PC-9 (cell line): ENCODE results near the gene CCDC3. TPM values are rescaled to one million over a fixed set of nuclear protein-coding genes. Genes with fewer than 3 reads are reported as not detected.
"Not testable (repeated sequence)": the region's sequence is repeated elsewhere in the genome, so short reads cannot be mapped to it uniquely, and the experiment has no call there.

Experiments
- BruUV-seq: library from RNA; stranded (reverse); fragments of 400-500 nt; replicated peaks from 2 replicates; lab custom pipeline; 2021; lab: Mats Ljungman, UMichigan
- CTCF ChIA-PET: fragments of 300-600 bp; sonication (Branson Sonifier 250); formaldehyde crosslinking; loops from one replicate; lab custom pipeline; 2022; ENCODE audit warnings: antibody characterized with exemption; lab: Charles Lee
- POLR2A ChIA-PET: fragments of 300-600 bp; sonication (Branson Sonifier 250); formaldehyde crosslinking; loops from one replicate; lab custom pipeline; 2022; ENCODE audit warnings: antibody characterized with exemption; ENCODE audit not compliant: unreplicated experiment; lab: Charles Lee
- DNase-seq, 2 experiments: peaks; one replicate each; pipeline versions ENCODE4 v3.0.0 to v3.0.0-alpha.2; 2015 to 2022; ENCODE audit warnings: mixed read lengths in 1 of 2
- H2AFZ ChIP-seq: fragments of 200-600 bp; sonication (generic); 2 replicates; pipeline ENCODE4 v1.8.1; 2017; ENCODE audit warnings: antibody characterized with exemption
- H3F3A ChIP-seq: fragments of 200-600 bp; sonication (generic); 2 replicates; pipeline ENCODE4 v1.8.1; 2017; ENCODE audit warnings: antibody characterized with exemption, mild to moderate bottlenecking, low read depth; ENCODE audit not compliant: insufficient read depth
- H3K27ac ChIP-seq: fragments of 200-600 bp; sonication (generic); 2 replicates; pipeline ENCODE4 v1.6.1; 2016; ENCODE audit warnings: mixed run types
- H3K27me3 ChIP-seq: fragments of 200-600 bp; sonication (generic); 2 replicates; pipeline ENCODE4 v1.6.1; 2016; ENCODE audit warnings: low read depth, mixed run types; ENCODE audit not compliant: insufficient read depth
- H3K36me3 ChIP-seq: fragments of 200-600 bp; sonication (generic); 2 replicates; pipeline ENCODE4 v1.6.1; 2016; ENCODE audit warnings: low read depth, mixed run types
- H3K4me1 ChIP-seq: fragments of 200-600 bp; sonication (generic); replicated peaks from 2 replicates; pipeline ENCODE4 v1.6.1; 2016; ENCODE audit warnings: mixed run types; ENCODE audit not compliant: insufficient read depth
- H3K4me2 ChIP-seq: fragments of 200-600 bp; sonication (generic); 2 replicates; pipeline ENCODE4 v1.6.1; 2017; ENCODE audit warnings: mixed run types
- H3K4me3 ChIP-seq: fragments of 200-600 bp; sonication (generic); 2 replicates; pipeline ENCODE4 v1.6.1; 2016; ENCODE audit warnings: mixed run types
- H3K79me2 ChIP-seq: fragments of 200-600 bp; sonication (generic); 2 replicates; pipeline ENCODE4 v1.6.1; 2017; ENCODE audit warnings: low read depth, mixed run types
- H3K9me2 ChIP-seq: fragments of 200-600 bp; sonication (generic); 2 replicates; pipeline ENCODE4 v1.8.1; 2017; ENCODE audit warnings: mild to moderate bottlenecking; ENCODE audit not compliant: insufficient read depth
- H3K9me3 ChIP-seq: fragments of 200-600 bp; sonication (generic); 2 replicates; pipeline ENCODE4 v1.8.1; 2016; ENCODE audit warnings: low read depth; ENCODE audit not compliant: insufficient read depth
- H4K20me1 ChIP-seq: fragments of 200-600 bp; sonication (generic); 2 replicates; pipeline ENCODE4 v1.8.1; 2017; ENCODE audit not compliant: insufficient read depth
- CTCF ChIP-seq: fragments of 200-600 bp; sonication (generic); conservative IDR thresholded peaks from 2 replicates; pipeline ENCODE4 v1.6.1; 2017; ENCODE audit warnings: mixed run types, antibody characterized with exemption, mild to moderate bottlenecking, moderate library complexity
- EZH2 ChIP-seq: fragments of 200-600 bp; sonication (generic); IDR thresholded peaks from 2 replicates; pipeline ENCODE4 v1.8.0; 2017; ENCODE audit warnings: antibody characterized with exemption, low read depth
- intact Hi-C: fragments of 100-400 bp; cut with micrococcal nuclease; formaldehyde crosslinking; loops from one replicate; pipeline ENCODE4 v1.10.0; 2022; ENCODE audit not compliant: unreplicated experiment
- total RNA-seq: library from RNA; stranded (reverse); gene quantifications from 2 replicates; pipeline ENCODE4 v1.2.3, GENCODE V29; 2021

The CCDC3 gene
- total RNA-seq, 1 experiment from 2014 or later, result not detected

DNA sequence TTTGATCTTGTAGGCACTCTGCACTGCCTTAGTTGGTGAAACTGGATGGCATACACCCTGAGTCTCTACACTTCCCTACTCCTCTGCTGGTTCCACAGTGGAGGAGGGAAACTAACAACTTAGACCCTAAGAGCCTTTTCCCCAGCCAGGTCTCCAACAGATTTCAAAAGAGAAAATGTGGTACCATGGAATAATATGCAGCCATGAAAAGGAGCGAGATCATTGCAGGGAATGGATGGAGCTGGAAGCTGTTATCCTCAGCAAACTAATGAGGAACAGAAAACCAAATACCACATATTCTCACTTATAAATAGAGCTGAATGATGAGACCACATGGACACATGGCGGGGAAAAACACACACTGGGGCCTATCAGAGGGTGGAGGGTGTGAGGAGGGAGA, 36.3 kb upstream of the CCDC3 start:
- Histone ChIP-seq H3K4me3 (no peak overlapping the region), H3K27ac (no peak overlapping the region), H3K27me3 (no peaks in the 10 kb centered on the region; the same call in 1 of the 2 replicates), H3K36me3 (no peaks in the 10 kb centered on the region), H3K9me3 (no peaks in the 10 kb centered on the region), H3K9me2 (no peaks in the 10 kb centered on the region), H3K79me2 (no peaks in the 10 kb centered on the region), H3K4me2 (no peak overlapping the region), H3K4me1 (no peaks in the 10 kb centered on the region), H3F3A (no peaks in the 10 kb centered on the region), H4K20me1 (no peaks in the 10 kb centered on the region), H2AFZ (no peak overlapping the region)
- BruUV-seq, result no TSS peak
- CTCF ChIA-PET, result no interaction called here
- DNase-seq, result no peak
- POLR2A ChIA-PET, result no interaction called here
- intact Hi-C loops, result no loop called here
- TF ChIP-seq CTCF (no peak), EZH2 (no peak)

- no peak overlapping the region for H2AFZ ChIP-seq
- no peak overlapping the region for H3K4me2 ChIP-seq
- TF ChIP-seq CTCF, result no peak
- no peak for TF ChIP-seq EZH2
- H3K27me3 ChIP-seq, result no peaks in the 10 kb centered on the region; the same call in 1 of the 2 replicates
- H3K36me3 ChIP-seq, result no peaks in the 10 kb centered on the region
- H3K79me2 ChIP-seq, result no peaks in the 10 kb centered on the region
- intact Hi-C loops, result no loop called here
- H3K4me3 ChIP-seq, result no peak overlapping the region
- CTCF ChIA-PET, result no interaction called here
- no peaks in the 10 kb centered on the region for H3K4me1 ChIP-seq
- POLR2A ChIA-PET, result no interaction called here
- no peaks in the 10 kb centered on the region for H4K20me1 ChIP-seq
- no peaks in the 10 kb centered on the region for H3K9me3 ChIP-seq
- no peak overlapping the region for H3K27ac ChIP-seq
- no TSS peak for BruUV-seq
- H3F3A ChIP-seq, result no peaks in the 10 kb centered on the region
- no peaks in the 10 kb centered on the region for H3K9me2 ChIP-seq
- DNase-seq, result no peak
Measured at GRCh38 chr10:13036841-13037240, 35.3 kb upstream of the CCDC3 start.

GRCh38 chr10:13035731-13036130, 34.2 kb upstream of the CCDC3 start:
- H3K27ac ChIP-seq, H3K4me3 ChIP-seq, H4K20me1 ChIP-seq, H3F3A ChIP-seq, BruUV-seq, H3K27me3 ChIP-seq, H3K4me1 ChIP-seq, DNase-seq, H3K36me3 ChIP-seq, intact Hi-C loops, POLR2A ChIA-PET, H3K79me2 ChIP-seq, H3K4me2 ChIP-seq, H2AFZ ChIP-seq, CTCF ChIA-PET, H3K9me2 ChIP-seq, H3K9me3 ChIP-seq: not testable (repeated sequence)

DNA sequence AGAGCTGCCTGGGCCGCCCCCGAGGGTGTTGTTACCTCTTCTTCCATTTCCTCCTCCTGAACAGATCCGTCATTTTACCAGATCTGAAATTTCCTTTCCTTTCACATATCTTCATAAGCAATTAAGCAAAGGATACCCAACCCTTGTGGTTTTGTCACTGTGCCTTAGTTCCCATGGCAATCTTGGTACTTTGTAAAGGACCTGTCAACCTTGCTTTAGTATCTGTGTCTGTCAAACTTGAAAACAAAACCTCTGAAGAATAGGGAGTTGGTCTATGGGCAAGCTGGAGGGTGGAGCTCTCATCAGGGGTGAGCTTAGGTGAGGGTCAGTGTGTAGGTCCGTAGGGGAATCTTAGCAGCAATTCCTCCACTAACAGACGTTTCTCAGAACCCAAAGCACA, 25.4 kb upstream of the CCDC3 start:
- CTCF ChIA-PET, result no interaction called here
- Histone ChIP-seq H4K20me1 (no peaks in the 10 kb centered on the region), H3K4me2 (no peak overlapping the region), H3K27ac (no peak overlapping the region), H2AFZ (no peak overlapping the region), H3K4me1 (no peaks in the 10 kb centered on the region), H3F3A (no peaks in the 10 kb centered on the region), H3K9me3 (no peaks in the 10 kb centered on the region; the same call in 1 of the 2 replicates), H3K27me3 (peaks cover 64% of the 10 kb centered on the region), H3K36me3 (no peaks in the 10 kb centered on the region), H3K79me2 (no peaks in the 10 kb centered on the region), H3K4me3 (no peak overlapping the region), H3K9me2 (no peaks in the 10 kb centered on the region)
- intact Hi-C loops, result no loop called here
- DNase-seq, result no peak
- POLR2A ChIA-PET, result interaction anchor here (0.7 kb wide), 1 partner anchor 12 kb away, joined by 4 read pairs; no protein-coding TSS in a partner anchor
- BruUV-seq, result no TSS peak
- TF ChIP-seq CTCF (no peak), EZH2 (no peak)
